22Rv1 (cell line): ENCODE results near the gene RBKS.

Experiments used
- H3K27ac ChIP-seq: fragments of 450-650 bp; 2 replicates; pipeline ENCODE4 v1.5.1; 2017
- ZFX ChIP-seq: fragments of 450-650 bp; IDR thresholded peaks from 2 replicates; pipeline ENCODE4 v1.6.1; 2017; ENCODE audit warnings: antibody characterized with exemption, borderline replicate concordance
- TF ChIP-seq, protein P1 (sequence below): fragments of 450-650 bp; IDR thresholded peaks from 2 replicates; pipeline ENCODE4 v1.5.1; 2017; ENCODE audit warnings: mild to moderate bottlenecking

RBKS gene

DNA sequence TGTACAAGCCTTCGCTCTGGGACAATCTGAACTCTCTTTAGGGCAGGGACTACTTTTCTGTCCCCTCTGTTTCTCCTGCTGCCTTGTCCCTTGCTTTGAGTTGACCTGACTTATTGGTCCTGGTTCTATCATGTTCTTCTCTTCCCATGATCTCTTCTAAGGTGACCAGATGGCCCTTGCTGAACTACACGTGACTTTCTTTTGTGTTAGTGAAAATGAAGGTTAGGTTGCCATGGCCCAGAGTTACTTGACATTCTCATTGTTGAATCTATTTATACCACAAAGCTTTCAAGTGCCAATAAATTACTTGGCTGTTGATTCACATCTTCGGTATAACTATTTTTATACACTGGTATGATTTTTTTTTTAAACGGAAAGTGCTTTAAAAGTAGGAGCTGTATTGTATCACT is 94.3 kb downstream of the RBKS start:
- no peak for TF ChIP-seq ZFX
- TF ChIP-seq, protein P1, sequence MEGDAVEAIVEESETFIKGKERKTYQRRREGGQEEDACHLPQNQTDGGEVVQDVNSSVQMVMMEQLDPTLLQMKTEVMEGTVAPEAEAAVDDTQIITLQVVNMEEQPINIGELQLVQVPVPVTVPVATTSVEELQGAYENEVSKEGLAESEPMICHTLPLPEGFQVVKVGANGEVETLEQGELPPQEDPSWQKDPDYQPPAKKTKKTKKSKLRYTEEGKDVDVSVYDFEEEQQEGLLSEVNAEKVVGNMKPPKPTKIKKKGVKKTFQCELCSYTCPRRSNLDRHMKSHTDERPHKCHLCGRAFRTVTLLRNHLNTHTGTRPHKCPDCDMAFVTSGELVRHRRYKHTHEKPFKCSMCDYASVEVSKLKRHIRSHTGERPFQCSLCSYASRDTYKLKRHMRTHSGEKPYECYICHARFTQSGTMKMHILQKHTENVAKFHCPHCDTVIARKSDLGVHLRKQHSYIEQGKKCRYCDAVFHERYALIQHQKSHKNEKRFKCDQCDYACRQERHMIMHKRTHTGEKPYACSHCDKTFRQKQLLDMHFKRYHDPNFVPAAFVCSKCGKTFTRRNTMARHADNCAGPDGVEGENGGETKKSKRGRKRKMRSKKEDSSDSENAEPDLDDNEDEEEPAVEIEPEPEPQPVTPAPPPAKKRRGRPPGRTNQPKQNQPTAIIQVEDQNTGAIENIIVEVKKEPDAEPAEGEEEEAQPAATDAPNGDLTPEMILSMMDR, result no peak
- H3K27ac ChIP-seq, result no peak overlapping the region

DNA sequence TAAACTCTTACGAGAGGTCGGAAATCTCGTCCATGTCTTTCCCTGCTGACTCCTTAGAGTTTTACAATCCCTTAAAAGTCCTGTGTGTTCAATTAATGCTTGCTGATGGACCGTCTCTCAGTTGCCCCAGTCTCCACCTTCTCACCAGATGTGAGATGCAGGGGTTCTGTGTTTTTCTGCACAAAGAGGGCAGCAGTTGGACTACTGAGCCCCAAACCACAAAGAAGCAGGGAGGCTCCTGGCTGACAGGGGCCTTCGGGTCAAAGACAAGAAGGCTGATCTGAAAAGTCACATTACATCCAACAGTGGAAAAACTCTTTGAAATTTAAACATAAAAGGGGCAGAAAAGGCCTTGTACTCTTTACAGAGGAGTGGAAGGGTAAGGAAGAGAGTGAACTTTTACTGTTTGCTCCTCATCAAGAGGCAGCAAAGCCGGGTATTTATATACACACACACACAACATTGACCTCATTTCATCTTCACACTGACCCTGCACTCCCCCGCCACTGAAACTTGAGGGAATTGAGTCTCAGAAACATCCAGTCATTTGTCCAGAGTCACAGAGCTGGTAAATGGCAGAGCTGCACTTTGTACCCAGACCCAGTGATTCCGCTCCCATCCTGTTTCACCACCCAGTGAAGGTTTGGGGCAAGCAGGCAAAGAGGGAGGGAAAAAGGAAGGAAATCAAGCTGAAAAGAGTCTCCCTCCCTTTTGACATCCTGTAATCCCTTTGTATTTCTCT is 94.9 kb downstream of the RBKS start:
- H3K27ac ChIP-seq, result no peak overlapping the region
- TF ChIP-seq, protein P1, result no peak
- no peak for TF ChIP-seq ZFX

DNA sequence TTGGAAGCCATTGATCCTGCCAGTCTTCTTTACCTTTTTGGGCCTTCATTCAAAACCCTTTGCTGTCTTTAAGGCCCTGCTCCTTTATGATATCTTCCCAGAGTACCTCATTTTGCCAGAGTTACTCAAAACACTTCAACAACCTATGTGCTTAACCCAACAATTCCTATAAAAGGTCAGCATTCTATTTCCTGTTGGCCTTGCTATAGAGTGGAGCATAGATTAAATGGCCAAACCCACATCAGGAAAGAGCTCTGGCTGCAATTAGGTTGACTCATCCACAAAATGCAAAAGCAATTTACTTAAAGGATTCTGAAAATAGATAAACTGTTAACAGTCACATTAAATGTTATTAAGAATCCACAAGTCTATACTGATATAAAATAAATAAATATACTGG is 97.4 kb downstream of the RBKS start:
- H3K27ac ChIP-seq, result no peak overlapping the region

DNA sequence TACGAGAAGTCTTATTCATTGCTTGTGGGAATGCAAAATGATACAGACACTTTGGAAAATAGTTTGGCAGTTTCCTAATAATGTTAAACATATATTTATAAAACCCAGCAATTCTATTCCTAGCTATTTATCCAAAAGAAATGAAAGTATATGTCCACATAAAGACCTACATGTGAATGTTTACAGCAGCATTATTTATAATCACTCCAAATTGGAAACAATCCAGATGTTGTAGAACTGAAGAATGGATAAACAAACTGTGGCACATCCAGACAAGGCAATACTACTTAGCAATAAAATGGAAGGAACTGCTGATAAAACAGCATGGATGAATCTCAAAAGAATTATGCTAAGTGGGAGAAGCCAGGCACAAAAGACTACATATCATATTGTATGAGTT is 99.4 kb downstream of the RBKS start:
- TF ChIP-seq, protein P1, result no peak
- TF ChIP-seq ZFX, result no peak
- no peak overlapping the region for H3K27ac ChIP-seq

More for the DNA sequence above, 97.4 kb downstream of the RBKS start:
- TF ChIP-seq, protein P1, result no peak
- no peak for TF ChIP-seq ZFX

DNA sequence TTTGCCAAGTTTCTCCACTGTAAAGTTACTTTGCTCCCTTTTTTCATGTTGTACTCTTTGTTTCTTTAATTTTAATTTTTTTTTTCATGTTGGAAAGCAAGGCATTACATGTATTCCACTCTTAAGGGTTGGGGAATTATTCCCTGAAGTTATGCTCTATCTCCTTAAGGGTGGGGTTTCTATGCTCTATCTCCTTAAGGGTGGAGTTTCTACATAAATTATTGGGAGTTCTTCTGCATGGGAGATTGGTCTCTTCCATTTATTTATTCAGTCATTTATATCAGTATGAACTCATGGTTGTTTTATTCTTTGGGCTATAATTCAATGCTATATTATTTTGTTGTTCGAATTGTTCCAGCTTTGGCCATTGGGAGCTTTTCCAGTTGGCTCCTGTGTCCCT is 107.5 kb downstream of the RBKS start:
- TF ChIP-seq ZFX, result no peak
- TF ChIP-seq, protein P1, result no peak
- no peak overlapping the region for H3K27ac ChIP-seq

DNA sequence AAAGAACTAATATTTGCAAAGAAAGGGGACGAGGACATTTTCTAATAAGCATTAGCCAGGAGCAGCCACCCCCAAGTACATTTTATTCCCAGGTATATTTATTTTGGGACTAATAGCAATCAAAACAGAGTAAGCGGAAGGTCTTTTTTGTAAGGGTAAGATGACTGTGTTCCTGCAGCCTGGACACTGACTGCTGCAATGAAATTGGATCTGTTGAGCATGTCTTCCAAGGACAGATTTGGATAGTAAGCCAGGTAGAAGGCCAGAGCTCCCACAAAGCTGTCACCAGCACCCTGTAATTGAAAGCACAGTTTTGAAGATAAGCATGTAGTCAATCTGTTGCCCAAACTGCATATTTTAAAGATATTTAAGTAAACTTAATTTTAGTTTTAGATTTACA is 108.7 kb downstream of the RBKS start:
- no peak overlapping the region for H3K27ac ChIP-seq
- TF ChIP-seq, protein P1, result no peak
- no peak for TF ChIP-seq ZFX

DNA sequence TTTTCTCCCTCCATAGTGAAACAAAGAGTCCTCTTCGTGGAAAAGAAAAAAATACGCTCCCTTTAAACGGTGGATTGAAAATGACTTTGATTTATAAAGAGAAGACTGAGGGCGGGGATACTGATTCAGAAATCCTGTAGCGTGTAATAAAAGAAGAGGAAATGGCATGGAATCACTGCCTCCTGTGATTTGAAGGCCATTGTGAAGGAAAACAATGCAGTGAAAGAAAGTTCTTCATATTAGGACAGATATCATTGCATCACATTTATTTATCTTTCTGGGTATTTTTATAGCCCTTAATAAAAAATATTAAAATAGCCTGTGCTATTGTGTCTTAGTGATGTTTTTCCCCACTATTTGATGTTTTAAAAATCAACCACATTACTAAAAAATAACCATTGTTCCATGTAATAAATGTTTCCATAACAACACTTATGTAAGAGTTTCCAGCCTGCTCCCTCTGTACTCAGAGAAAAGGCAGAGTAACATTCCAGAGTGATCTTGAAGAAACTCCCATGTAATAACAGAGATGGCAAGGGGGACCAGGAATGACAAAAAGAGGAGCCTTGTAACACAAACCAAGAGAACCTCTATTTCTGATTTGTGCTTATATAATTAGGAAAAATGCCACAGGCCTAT is 110.7 kb downstream of the RBKS start:
- TF ChIP-seq, protein P1, result no peak
- no peak for TF ChIP-seq ZFX
- no peak overlapping the region for H3K27ac ChIP-seq
